Measurements from ENCODE around the gene EN1. TPM values are rescaled to one million over a fixed set of nuclear protein-coding genes. Genes with fewer than 3 reads are reported as not detected.

The EN1 gene
- polyA plus RNA-seq, 2 of the 4 experiments (the other 2 are of a cell fraction): 0.06 to 0.92 TPM

GRCh38 chr2:118813601-118814339 is 33.7 kb downstream of the EN1 start:
- DNase-seq (ENCODE audit: low read depth in 1 of 2, low spot score in 1 of 2) (no peak), ATAC-seq (0 out of 6 replicates have a peak, but pooled peaks of 1 of the 2 experiments have one; percentile 27), FAIRE-seq (no peak)
- ChIA-PET CTCF (interaction anchor here (0.9 to 1.2 kb wide), 2 partner anchors 13 to 42 kb away, joined by 3 to 5 read pairs; no protein-coding TSS in a partner anchor), POLR2A (interaction anchor here (1.0 kb wide), 1 partner anchor 12 kb away, joined by 6 read pairs; no protein-coding TSS in a partner anchor)
- no peaks in the 10 kb centered on the region for H3K9me3 ChIP-seq
- H3K4me2 ChIP-seq: no peak overlapping the region
- no peak for TF ChIP-seq ELK1 (IDR thresholded peaks at IDR 0.05; ENCODE audit: low read depth, low read length)
- TF ChIP-seq MAFK (IDR thresholded peaks at IDR 0.05; ENCODE audit: partially characterized antibody): no peak
- TF ChIP-seq HMGXB4 (CRISPR knock-in tag; IDR thresholded peaks at IDR 0.05; ENCODE audit: borderline replicate concordance): no peak
- TF ChIP-seq HDAC2 (IDR thresholded peaks at IDR 0.05): no peak
- no peak for TF ChIP-seq PBX3 (IDR thresholded peaks at IDR 0.05)
- no peak for TF ChIP-seq KDM5A (IDR thresholded peaks at IDR 0.05)
- TF ChIP-seq E2F6 (IDR thresholded peaks at IDR 0.05; ENCODE audit: borderline replicate concordance, low read depth): no peak
- no peak for TF ChIP-seq TFCP2L1 (CRISPR knock-in tag; IDR thresholded peaks at IDR 0.05)
- TF ChIP-seq TP53 (CRISPR knock-in tag; IDR thresholded peaks at IDR 0.05): no peak
- TF ChIP-seq CHD4 (IDR thresholded peaks at IDR 0.05; ENCODE audit: borderline replicate concordance): no peak
- no peak for TF ChIP-seq ZC3H11A (IDR thresholded peaks at IDR 0.05)
- TF ChIP-seq FOSB (CRISPR knock-in tag; IDR thresholded peaks at IDR 0.05): no peak
- no peak for TF ChIP-seq JUN (IDR thresholded peaks at IDR 0.05)
- TF ChIP-seq ESRRA (IDR thresholded peaks at IDR 0.05; ENCODE audit: borderline replicate concordance, low read length): no peak
- no peak for TF ChIP-seq RFX5 (IDR thresholded peaks at IDR 0.05)
- no peak overlapping the region for H3K4me3 ChIP-seq
- H3K4me1 ChIP-seq: no peaks in the 10 kb centered on the region
- no peak overlapping the region for H3K27ac ChIP-seq
- WGBS (ENCODE audit: missing lambda C conversion rate): 33% methylated on average over 13 of the region's 13 CpGs

- Histone ChIP-seq H3K9me3 (no peaks in the 10 kb centered on the region), H3K27ac (no peak overlapping the region), H3K4me3 (no peak overlapping the region), H3K4me2 (no peak overlapping the region), H3K4me1 (no peaks in the 10 kb centered on the region)
- FAIRE-seq (no peak), DNase-seq (ENCODE audit: low read depth in 1 of 2, low spot score in 1 of 2) (no peak), ATAC-seq (no peak)
- ChIA-PET CTCF (interaction anchor here (0.9 to 1.2 kb wide), 2 partner anchors 14 to 42 kb away, joined by 3 to 5 read pairs; no protein-coding TSS in a partner anchor), POLR2A (interaction anchor here (1.0 kb wide), 1 partner anchor 13 kb away, joined by 6 read pairs; no protein-coding TSS in a partner anchor)
- TF ChIP-seq GATA3 (IDR thresholded peaks at IDR 0.05; ENCODE audit: borderline replicate concordance) (no peak), HEYL (CRISPR knock-in tag; IDR thresholded peaks at IDR 0.05) (no peak), ZSCAN20 (CRISPR knock-in tag; IDR thresholded peaks at IDR 0.05) (no peak), HMGXB4 (CRISPR knock-in tag; IDR thresholded peaks at IDR 0.05; ENCODE audit: borderline replicate concordance) (no peak), NPAS2 (CRISPR knock-in tag; IDR thresholded peaks at IDR 0.05; ENCODE audit: borderline replicate concordance) (no peak), HOXB13 (CRISPR knock-in tag; IDR thresholded peaks at IDR 0.05; ENCODE audit: low read depth) (no peak), REST (IDR thresholded peaks at IDR 0.05) (no peak), JUN (IDR thresholded peaks at IDR 0.05) (no peak), SREBF2 (IDR thresholded peaks at IDR 0.05) (no peak)
- 42% methylated on average over 8 of the region's 8 CpGs for WGBS (ENCODE audit: missing lambda C conversion rate)
These were observed 34.3 kb downstream of the EN1 start for GRCh38 chr2:118813111-118813510.

Measured in A549 (cell line).